MM.1S (cell line): ENCODE results near the gene DDIT4.
"Not testable (repeated sequence)": the region's sequence is repeated elsewhere in the genome, so short reads cannot be mapped to it uniquely, and the experiment has no call there.

Experiments used
- DNase-seq: peaks from one replicate; pipeline ENCODE4 v3.0.0-alpha.2; 2015
- H2AFZ ChIP-seq: fragments of 300-600 bp; sonication (generic); 2 replicates; pipeline ENCODE4 v1.6.0; 2016; ENCODE audit warnings: antibody characterized with exemption, low read length
- H3F3A ChIP-seq: fragments of 300-600 bp; sonication (generic); 2 replicates; pipeline ENCODE4 v1.6.1; 2016; ENCODE audit warnings: mild to moderate bottlenecking, antibody characterized with exemption, low read length, moderate library complexity, mixed read lengths; ENCODE audit not compliant: insufficient read depth
- H3K27ac ChIP-seq: fragments of 300-600 bp; sonication (generic); 2 replicates; pipeline ENCODE4 v1.5.1; 2016; ENCODE audit warnings: mild to moderate bottlenecking, low read length
- H3K27me3 ChIP-seq: fragments of 300-600 bp; sonication (generic); replicated peaks from 2 replicates; pipeline ENCODE4 v1.6.0; 2016; ENCODE audit warnings: low read length; ENCODE audit not compliant: insufficient read depth
- H3K36me3 ChIP-seq: fragments of 300-600 bp; sonication (generic); replicated peaks from 2 replicates; pipeline ENCODE4 v1.6.1; 2016; ENCODE audit warnings: mild to moderate bottlenecking, low read length, mixed read lengths; ENCODE audit not compliant: insufficient read depth
- H3K4me1 ChIP-seq: fragments of 300-600 bp; sonication (generic); 2 replicates; pipeline ENCODE4 v1.6.1; 2016; ENCODE audit warnings: low read length, mixed read lengths
- H3K4me2 ChIP-seq: fragments of 300-600 bp; sonication (generic); 2 replicates; pipeline ENCODE4 v1.6.0; 2016; ENCODE audit warnings: low read depth, low read length
- H3K4me3 ChIP-seq: fragments of 300-600 bp; sonication (generic); 2 replicates; pipeline ENCODE4 v1.5.1; 2016; ENCODE audit warnings: low read length, mixed read lengths
- H3K79me2 ChIP-seq: fragments of 300-600 bp; sonication (generic); 2 replicates; pipeline ENCODE4 v1.6.1; 2016; ENCODE audit warnings: mixed run types, low read length, mixed read lengths
- H3K9ac ChIP-seq: fragments of 300-600 bp; sonication (generic); 2 replicates; pipeline ENCODE4 v1.6.1; 2016; ENCODE audit warnings: low read length, mixed read lengths
- H3K9me2 ChIP-seq: fragments of 300-600 bp; sonication (generic); replicated peaks from 2 replicates; pipeline ENCODE4 v1.6.1; 2016; ENCODE audit warnings: mild to moderate bottlenecking, low read length, mixed read lengths; ENCODE audit not compliant: insufficient read depth
- H3K9me3 ChIP-seq: fragments of 300-600 bp; sonication (generic); replicated peaks from 2 replicates; pipeline ENCODE4 v1.6.1; 2016; ENCODE audit warnings: mild to moderate bottlenecking, low read length, mixed read lengths; ENCODE audit not compliant: insufficient read depth
- H4K20me1 ChIP-seq: fragments of 300-600 bp; sonication (generic); 2 replicates; pipeline ENCODE4 v1.6.1; 2016; ENCODE audit warnings: mild to moderate bottlenecking, low read length, moderate library complexity, mixed read lengths; ENCODE audit not compliant: insufficient read depth
- EZH2 ChIP-seq: fragments of 300-600 bp; sonication (generic); optimal IDR thresholded peaks from 2 replicates; pipeline ENCODE3; 2017; ENCODE audit warnings: low read depth, mild to moderate bottlenecking, antibody characterized with exemption, low read length, mixed read lengths
- EZH2phosphoT487 ChIP-seq: fragments of 300-600 bp; sonication (generic); IDR thresholded peaks from 2 replicates; pipeline ENCODE4 v1.6.1; 2018; ENCODE audit warnings: antibody characterized with exemption, low read length
- TF ChIP-seq, protein P1 (sequence below): fragments of 300-600 bp; sonication (generic); IDR thresholded peaks from 2 replicates; pipeline ENCODE4 v1.5.1; 2016; ENCODE audit warnings: antibody characterized with exemption, low read length, mixed read lengths

DDIT4 gene

DNA sequence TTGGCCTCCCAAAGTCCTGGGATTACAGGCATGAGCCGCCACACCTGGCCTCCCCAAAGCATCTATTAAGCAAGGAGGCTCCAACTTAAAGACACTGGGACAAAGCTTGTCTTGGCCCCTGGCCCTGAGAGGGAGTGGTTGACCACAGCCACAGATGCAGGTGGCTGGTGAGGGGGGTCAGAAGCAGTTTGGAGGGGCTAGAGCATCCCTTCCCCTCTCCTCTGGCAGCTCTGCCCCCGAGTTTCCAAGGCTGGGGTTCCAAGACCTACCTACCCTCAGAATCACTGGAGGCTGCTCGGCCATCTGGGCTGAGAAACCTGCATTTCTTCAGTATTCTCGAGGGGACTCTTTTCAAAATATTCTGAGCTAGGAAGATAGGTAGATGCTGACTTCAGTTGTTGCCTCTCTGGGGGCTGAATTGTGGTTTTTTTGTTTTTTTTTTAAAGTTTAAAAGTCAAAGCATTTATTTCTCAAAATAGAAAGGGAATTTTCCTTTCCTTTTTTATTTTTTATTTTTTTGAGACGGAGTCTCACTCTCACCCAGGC, 32.6 kb downstream of the DDIT4 start:
- no peaks in the 10 kb centered on the region for H3K79me2 ChIP-seq
- H3K4me1 ChIP-seq: no peaks in the 10 kb centered on the region
- no peak overlapping the region for H3K4me2 ChIP-seq
- no peaks in the 10 kb centered on the region for H3K36me3 ChIP-seq
- no peaks in the 10 kb centered on the region for H3K9me3 ChIP-seq
- H2AFZ ChIP-seq: no peak overlapping the region
- TF ChIP-seq EZH2 (no peak), EZH2phosphoT487 (no peak)
- TF ChIP-seq, protein P1, sequence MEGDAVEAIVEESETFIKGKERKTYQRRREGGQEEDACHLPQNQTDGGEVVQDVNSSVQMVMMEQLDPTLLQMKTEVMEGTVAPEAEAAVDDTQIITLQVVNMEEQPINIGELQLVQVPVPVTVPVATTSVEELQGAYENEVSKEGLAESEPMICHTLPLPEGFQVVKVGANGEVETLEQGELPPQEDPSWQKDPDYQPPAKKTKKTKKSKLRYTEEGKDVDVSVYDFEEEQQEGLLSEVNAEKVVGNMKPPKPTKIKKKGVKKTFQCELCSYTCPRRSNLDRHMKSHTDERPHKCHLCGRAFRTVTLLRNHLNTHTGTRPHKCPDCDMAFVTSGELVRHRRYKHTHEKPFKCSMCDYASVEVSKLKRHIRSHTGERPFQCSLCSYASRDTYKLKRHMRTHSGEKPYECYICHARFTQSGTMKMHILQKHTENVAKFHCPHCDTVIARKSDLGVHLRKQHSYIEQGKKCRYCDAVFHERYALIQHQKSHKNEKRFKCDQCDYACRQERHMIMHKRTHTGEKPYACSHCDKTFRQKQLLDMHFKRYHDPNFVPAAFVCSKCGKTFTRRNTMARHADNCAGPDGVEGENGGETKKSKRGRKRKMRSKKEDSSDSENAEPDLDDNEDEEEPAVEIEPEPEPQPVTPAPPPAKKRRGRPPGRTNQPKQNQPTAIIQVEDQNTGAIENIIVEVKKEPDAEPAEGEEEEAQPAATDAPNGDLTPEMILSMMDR: no peak
- H3K4me3 ChIP-seq: no peak overlapping the region
- no peak overlapping the region for H3K9ac ChIP-seq
- no peaks in the 10 kb centered on the region for H3K27me3 ChIP-seq
- H4K20me1 ChIP-seq: no peaks in the 10 kb centered on the region
- DNase-seq: no peak
- H3F3A ChIP-seq: no peaks in the 10 kb centered on the region
- no peaks in the 10 kb centered on the region for H3K9me2 ChIP-seq
- no peak overlapping the region for H3K27ac ChIP-seq

DNA sequence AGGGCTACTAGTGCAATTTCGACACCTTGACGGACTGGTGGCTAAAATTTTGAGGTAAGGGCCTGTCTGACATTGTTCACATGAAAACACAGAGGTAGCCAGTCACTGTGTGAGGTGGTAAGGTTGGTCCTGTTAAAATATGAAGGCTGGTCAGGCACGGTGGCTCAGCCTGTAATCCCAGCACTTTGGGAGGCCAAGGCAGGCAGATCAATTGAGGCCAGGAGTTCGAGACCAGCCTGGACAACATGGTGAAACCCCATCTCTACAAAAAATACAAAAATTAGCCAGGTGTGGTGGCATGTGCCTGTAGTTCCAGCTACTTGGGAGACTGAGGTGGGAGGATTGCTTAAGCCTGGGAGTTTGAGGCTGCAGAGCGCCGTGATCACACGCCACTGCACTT, 34.0 kb downstream of the DDIT4 start:
- not testable (repeated sequence) for H3K36me3 ChIP-seq, H3K9me2 ChIP-seq, H3K9ac ChIP-seq, H3K27ac ChIP-seq, H3K9me3 ChIP-seq, H3K79me2 ChIP-seq, H3K4me2 ChIP-seq, H3K4me1 ChIP-seq, H3K27me3 ChIP-seq, H3F3A ChIP-seq, H4K20me1 ChIP-seq, H2AFZ ChIP-seq, H3K4me3 ChIP-seq
- peak; percentile 3 for DNase-seq

DNA sequence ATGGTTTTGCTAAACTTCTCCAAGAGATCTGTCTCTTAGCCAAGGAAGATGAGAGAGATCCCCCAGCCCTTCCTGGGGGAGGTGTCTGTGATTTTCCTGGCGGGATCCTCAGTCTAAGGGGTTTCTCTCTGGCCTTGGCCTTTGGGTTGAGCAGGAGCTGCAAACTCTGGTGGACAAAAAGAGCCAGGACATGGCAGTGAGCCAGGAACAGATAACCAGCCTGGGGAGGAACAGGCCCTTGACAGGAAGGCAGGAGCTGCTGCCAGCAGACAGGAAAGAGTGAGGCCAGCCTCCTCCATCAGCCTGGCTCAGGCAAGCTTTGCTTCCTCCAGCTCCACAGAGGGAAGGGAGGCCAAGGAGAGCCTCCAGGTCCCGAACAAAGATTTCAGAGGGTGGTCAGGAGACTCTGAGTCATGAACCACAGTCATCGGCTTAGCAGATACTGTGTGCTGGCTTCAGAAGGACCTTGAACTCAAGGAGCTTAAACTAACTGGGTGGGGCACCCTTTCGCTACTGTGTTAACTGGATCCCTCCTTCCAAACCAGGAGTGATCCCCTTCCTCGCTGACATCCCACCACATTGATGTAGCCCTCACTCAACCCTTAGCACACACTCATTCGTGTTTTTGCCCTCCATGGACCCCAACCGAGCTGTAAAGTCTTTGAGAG, 34.7 kb downstream of the DDIT4 start:
- peak; percentile 5 for DNase-seq
- Histone ChIP-seq H2AFZ (no peak overlapping the region), H3K9me2 (no peaks in the 10 kb centered on the region), H3K9me3 (no peaks in the 10 kb centered on the region), H3K27me3 (no peaks in the 10 kb centered on the region), H3K4me1 (no peaks in the 10 kb centered on the region), H4K20me1 (no peaks in the 10 kb centered on the region), H3K4me3 (no peak overlapping the region), H3K4me2 (no peak overlapping the region), H3K9ac (no peak overlapping the region), H3F3A (no peaks in the 10 kb centered on the region), H3K36me3 (no peaks in the 10 kb centered on the region), H3K79me2 (no peaks in the 10 kb centered on the region), H3K27ac (no peak overlapping the region)
- TF ChIP-seq EZH2phosphoT487 (no peak), EZH2 (no peak)
- TF ChIP-seq, protein P1: no peak
